Stimulated activated CD4-positive, alpha-beta T cell treated with anti-CD3 and anti-CD28 coated beads, TNF-alpha, amount 100 ng/mL, for 24 hours (primary cell): ENCODE results near the gene TDP2.
"Not testable (repeated sequence)": the region's sequence is repeated elsewhere in the genome, so short reads cannot be mapped to it uniquely, and the experiment has no call there.

ENCODE experiments used
- DNase-seq, 3 experiments: peaks; one replicate each; pipeline ENCODE4 v3.0.0-alpha.2; 2020; ENCODE audit warnings: low read depth in 3 of 3

TDP2 gene

DNA sequence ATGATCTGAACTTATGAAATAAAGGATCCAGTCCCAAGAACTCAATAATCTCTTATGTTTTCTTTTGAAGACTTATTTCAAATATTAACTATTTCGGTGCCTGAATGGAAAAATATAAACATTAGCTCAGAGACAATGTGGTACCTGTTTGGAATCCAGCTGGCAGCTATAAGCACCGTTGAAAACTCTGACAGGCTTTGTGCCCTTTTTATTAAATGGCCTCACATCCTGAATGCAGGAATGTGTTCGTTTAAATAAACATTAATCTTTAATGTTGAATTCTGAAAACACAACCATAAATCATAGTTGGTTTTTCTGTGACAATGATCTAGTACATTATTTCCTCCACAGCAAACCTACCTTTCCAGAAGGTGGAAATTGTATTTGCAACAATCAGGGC lies 16.3 kb downstream of the TDP2 start:
- DNase-seq = no peak

DNA sequence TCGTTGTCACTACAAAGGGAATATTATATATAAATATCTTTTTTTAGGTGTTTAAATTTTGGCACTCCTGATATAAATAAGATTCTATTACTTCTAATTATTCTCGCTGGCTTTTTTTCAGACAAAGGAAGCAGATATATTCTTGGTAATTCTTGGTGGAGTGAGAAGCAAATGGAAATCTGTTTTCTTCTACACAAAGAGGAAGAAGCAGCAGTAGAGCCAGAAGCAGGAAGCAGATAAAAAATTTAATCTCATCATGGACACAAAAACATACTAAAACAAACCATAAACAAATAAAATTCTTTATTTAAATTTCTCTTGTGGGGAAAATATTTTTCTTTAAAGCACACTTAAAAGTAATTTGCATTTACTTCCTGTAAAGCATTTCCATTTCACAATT lies 17.0 kb downstream of the TDP2 start:
- no peak for DNase-seq

DNA sequence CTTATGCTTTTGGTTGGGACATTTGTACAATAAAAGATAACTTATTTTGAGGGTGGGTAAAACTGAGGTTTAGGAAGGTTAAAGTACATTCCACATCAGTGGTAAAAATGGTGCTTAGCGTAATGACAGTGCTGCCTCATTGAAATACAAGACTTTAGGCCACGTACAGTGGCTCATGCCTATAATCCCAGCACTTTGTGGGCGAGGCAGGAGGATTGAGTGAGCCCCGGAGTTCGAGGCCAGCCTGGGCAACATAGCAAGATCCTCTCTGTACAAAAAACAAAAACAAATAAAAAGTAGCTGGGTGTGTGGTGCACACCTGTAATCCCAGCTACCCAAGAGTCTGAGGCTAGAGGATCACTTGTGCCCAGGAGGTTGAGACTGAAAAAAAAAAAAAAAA lies 18.4 kb downstream of the TDP2 start:
- DNase-seq = no peak

DNA sequence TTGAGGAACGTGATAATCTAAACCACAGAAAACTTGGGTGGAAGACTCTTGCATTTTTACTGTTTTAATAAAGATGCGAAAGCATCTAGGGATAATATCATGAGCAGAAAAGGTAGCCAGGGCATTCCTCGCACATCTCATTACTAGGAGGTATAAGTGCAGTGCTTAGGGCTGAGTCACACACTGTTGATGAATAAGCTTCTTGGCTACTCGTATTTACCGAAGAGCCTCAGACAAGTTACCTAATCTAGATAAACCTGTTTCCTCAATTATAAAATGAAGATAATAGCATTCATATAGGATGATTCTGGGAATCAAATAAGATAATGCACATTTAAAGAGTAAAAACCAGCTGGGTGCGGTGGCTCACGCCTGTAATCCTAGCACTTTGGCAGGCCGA lies 19.9 kb downstream of the TDP2 start:
- DNase-seq = no peak

DNA sequence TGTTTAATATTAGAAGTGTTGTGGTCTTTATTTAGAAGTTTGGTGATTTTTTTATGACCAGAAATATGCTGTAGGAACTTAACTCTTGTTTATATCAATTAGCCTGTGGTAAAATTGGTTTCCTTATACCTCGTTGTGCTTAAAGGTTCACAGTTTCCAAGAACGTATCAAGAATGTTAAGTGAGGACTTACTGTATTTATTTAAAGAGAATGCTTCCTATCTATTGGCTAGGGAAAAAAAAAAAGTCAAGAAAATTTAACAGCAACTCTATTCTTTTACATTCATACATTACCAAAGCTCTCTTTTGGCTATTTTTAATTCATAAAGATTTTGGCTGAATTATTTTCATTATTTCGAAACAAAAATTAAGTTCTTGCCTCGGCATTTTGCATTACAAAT lies 22.3 kb downstream of the TDP2 start:
- DNase-seq = no peak

DNA sequence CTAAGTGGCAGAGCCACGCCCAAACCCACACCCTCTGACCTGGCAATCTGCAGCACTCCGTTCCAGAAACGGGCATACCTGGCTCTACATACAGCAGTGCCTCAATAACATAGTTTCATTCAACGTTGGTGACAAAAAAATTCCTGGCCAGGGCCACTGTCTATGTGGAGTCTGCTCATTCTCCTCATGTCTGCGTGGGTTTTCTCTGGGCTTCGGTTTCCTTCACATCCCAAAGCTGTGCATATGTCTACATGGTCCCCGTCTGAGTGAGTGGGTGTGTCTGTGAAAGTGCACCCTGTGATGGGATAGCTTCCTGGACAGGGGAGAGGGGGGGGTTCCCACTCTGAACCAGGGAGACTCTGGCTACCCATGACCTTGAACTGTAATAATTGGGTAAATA lies 22.8 kb downstream of the TDP2 start:
- no peak for DNase-seq

DNA sequence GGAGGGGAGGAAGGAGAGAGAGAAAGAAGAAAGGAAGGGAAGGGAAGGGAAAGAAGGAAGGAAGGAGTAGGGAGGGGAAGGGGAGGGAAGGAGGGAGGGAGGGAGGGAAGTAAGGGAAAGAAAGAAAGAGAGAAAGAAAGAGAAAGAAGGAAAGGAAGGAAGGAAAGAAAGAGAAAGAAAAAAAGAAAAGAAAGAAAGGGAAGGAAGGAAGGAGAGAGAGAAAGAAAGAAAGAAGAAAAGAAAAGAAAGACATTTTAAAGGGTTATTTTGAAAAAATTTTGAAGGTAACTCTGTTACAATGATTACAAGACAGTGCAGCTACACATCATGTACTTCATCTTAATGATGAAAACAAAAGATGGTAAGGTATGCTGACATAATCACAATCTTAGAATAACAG lies 24.6 kb downstream of the TDP2 start:
- DNase-seq = no peak

DNA sequence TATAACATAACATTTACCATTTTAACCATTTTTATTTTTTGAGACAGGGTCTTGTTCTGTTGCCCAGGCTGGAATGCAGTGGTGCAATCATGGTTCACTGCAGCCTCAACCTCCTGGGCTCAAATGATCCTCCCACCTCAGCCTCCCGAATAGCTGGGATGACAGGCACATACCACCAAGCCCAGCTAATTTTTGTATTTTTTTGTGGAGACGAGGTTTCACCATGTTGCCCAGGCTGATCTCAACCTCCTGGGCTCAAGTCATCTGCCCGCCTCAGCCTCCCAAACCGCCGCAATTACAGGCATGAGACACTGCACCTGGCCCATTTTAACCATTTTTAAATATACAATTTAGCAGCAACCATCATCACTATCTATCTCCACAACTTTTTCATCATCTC lies 26.1 kb downstream of the TDP2 start:
- DNase-seq = not testable (repeated sequence)

DNA sequence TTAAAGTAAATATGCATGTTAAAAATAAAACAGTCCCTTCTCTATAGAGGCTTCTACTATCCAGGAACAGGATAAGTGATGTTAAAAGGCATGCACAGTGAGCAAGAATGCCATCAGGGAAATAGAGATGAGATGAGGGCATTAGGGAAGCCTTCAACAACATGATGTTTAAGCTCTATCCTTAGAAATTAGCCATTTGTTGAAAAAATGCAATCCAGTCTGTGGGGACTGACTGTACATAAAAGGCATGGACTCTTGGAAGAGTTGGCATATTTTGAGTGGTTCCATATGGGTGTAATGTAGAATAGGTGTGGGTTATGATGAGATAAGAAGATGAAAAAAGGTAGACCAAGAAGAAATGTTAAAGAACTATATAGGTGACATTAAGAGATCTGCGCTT lies 26.5 kb downstream of the TDP2 start:
- DNase-seq = no peak

DNA sequence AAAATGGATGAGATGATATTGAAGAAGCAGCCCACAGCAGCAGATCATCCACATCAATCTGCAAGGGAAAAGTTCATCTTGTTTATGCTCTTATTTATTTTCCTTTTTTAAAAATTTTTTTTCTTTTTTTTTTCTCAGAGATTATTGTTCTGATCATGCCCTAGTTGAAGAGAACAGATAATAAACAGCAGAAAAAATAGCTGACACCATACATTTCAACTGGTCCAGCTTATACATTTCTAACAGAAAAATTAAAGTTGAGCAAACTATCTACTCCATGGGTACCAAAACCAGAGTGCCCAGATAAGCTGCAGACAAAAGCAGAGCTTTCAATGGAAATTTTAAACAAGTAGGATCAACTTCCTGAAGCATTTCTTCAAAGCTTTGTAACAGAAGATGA lies 30.0 kb downstream of the TDP2 start:
- DNase-seq = no peak

DNA sequence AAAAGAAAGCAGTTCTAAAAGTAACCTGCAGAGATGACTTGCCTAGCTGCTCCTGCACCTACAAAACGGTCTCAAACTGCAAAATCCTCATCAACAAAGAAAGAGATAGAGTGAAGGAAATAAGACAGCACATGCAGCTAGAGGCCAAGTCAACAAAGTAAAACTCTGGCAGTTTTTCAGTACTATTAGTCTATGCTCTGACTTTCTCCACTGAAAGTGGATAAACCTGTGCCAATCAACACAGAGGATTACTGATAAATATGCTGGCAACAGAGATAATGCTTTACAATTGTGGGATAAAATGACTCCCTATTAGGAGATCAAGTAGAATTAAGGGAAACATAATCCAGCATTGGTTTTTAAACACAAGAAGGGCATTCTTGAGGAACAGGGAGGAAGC lies 34.1 kb downstream of the TDP2 start:
- DNase-seq = no peak

DNA sequence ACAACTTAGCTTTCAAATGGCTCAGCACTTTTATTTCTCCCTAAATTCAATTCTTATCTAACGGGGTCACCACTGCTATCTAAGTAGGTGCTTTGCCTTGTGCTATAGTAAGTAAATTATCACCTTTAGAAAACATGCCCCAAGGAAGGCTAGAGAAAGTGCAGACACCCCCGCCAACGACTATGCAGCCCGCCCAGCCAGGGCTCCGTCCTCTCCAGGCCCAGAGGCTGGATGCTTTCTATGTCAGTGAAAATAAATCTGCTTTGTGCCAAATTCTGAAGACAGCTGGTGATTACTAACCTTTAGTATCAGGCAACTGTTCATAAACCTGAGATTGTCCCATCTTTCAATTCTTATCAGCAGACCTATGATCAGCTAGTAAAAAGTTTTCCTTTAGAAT lies 35.0 kb downstream of the TDP2 start:
- no peak for DNase-seq

DNA sequence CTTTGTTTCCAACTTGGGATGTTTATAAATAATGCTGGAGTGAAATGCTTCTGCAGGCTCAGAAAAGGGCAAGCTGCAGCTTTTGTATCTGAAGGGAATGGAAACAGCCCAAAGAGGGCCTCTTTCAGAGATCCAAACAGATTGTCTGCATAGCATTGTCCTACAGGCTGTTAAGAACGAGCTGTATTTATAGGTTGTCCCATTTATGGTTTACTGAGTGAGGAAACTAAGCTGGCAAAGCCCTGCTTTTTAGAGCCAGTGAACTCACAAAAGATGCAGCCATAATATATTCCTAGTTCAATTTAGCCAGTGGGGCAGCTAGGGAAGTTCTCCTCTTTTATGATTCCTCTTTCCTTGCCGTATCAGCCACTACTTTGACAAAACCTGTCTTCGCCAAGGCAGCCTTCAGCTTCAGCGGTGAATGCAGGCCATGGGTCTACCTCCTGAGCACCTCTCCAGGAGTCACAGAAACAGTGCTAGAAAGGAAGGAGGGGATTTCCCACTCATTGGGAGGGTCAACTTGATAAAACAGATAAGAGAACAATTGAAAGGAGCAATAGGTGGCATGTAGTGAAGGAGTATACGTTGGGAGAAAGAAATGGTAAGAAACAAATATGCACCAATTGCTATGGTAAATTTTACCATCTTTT lies 35.7 kb downstream of the TDP2 start:
- DNase-seq = no peak

DNA sequence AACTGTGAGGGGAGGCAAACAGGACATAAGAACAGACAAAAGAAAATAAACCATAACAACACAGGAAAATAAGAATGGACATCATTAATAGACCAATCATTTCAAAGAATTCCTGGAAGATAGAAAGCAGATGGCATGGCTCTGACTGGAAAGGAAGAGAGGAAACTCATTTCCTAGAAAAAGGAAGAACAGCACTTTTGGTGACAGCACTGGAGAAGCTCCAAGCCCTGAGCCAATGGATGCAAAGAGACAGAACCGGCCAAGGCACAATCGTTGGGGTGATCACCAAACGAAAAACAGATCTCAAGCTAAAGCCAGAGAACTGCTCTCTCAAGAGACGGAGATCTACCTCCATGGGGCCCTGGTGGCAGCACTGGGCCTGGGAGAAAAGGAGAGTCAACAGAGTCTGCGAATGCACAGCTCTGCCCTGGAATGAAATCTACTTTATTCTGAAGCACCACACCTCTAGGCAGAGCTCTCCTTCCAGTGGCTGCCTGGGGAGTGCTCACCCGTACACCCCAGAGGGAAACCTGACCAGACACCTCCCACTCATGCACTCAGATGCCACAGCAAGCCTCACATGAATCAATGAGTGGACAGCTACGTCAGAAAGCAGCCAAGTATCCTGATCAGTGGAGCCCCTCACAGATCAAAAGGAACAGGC lies 44.9 kb downstream of the TDP2 start:
- no peak for DNase-seq

DNA sequence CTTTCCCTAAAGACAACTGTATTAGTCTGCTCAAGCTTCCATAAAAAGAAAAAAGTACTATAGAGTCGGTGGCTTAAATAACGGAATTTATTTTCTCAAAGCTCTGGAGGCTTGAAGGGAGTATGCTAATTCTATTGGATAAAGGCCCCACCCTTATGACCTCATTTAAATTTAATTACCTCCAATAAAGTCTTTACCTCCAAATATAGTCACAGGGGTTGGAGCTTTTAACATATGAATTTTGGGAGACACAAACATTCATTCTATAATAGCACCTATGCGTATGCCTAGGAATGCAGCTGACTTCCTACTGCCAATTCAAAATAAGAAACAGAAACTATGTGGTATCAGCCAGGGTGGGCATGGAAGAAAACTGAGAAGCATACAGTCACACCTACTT lies 46.1 kb downstream of the TDP2 start:
- no peak for DNase-seq

DNA sequence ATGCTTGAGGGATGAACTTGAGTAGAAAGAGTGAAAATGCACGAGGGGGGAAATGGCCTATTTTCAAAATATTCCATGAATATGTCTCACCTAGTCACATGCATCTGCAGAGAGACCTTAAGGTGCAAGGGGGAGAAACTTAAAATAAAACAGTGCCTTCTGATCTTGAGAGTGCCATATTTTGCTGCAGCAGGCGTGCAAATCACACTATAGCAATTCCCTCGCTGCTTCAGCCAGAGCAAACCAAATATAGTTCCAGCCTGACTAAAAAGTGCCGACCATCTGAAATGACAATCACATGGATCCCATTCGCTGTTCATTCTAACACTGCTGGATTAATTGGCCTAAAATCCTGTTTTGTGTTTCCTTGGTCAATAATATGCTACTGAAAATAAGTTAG lies 47.0 kb downstream of the TDP2 start:
- no peak for DNase-seq

DNA sequence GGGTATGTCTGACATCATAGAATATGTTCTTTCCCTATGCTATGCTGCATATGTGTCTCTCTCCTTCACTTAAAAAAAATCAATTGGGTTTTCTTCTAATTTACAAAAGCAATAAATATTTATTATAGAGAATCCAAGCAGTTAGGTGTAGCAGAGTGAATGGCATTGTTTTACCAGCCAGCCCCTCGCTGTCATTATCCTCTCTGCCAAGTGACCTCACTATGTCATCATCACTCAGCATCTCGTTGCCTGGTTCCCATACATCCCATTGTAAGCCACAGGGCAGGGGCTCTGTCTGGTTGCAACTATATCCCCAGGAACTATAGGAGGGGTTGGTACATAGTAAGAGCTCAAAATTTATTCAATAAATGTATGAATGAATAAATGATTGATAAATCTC lies 52.1 kb downstream of the TDP2 start:
- no peak for DNase-seq

DNA sequence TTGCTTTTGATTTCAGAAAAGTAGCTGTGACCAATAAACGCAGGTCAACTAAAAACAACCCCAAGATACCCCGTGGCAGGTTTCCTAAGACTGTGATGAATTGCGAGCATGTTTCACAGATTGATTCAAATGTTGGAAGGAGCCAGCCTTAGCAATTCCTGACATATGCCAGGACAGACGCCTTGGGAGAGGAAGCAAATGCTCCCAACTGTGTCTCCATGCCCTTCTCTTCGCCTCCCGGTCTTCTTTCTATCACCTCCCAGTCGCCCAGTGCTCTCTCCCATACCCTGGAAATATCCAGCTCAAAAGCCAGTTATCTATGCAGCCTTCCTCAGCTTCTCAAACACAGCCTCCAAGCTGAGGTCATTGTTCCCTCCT lies 52.7 kb downstream of the TDP2 start:
- DNase-seq = no peak

DNA sequence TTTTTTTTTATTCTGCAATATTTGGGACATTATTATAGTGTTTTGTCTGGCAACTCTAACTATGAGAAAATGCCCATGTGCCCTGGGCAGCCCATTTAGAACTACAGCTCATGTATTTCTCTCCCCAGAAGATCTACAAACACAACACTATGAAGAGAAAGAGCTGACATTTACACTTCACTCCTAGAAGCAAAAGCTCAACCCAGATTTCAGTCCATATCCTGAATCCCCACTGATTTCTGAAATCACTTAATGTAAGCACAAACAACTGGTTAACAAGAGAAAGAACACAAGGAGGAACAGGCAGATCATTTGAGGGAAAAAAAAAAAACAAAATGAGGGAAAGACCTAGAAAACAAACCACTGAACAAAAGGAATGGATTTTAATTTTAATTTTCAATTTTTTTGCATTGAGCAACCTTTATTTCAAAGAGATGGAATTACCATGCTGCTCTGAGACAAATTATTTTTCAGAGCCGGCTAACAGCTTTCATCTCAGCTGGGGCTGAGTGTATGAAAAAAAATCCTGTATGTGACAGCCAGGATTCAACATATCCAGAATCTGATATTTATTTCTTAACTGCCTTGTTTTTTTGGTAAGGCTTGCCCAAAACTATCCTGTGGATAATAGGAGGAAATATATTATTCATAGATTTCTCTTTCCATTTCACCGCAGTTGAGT lies 53.2 kb downstream of the TDP2 start:
- no peak for DNase-seq

DNA sequence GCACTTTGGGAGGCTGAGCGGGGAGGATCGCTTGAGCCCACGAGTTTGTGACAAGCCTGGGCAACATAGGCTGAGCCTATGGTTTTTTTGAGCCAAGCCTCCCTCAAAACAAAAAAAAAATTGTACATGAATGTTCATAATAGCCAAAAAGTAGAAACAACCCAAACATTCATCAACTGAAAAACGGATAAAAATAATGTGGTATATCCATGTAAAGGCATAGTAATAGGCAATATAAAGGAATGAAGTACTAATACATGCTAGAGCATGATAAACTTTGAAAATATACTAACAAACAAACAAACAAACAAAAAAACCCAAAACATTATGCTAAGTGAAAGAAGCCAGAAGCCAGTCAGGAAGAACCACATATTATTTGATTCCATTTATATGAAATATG lies 56.0 kb downstream of the TDP2 start:
- no peak for DNase-seq

DNA sequence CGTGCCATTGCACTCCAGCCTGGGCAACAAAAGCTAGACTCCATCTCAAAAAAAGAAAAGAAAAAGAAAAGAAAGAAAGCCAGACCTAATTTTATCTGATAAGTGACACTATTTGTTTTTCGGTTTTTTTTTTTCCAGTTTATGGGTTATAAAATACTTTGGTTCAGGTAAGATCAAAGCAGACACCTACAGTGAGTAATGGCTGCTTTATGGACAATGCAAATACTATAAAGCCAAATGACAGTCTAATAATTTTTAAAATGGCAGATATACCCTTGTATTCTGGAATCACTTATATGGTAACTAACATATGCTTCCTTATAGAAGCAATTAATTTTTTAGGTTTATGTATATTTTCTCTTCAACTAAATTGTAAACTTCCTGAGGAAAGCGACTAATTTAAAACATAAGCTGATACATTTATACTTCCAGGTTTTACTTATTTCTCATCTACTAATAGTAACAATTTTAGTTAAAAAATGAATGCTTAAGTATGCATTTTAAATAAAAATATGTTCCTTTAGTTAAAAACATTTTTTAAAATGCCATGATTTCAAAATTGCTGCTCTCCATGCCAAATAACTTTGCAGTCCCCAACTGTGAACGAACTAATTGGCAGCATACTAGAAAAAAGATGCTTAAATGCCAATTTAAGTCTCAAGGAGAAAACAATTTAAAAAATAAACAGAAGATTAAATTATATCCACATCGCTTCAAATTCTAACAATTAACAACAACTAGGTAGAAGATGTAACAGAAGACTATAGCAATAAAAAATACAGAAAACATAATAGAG lies 59.2 kb downstream of the TDP2 start:
- DNase-seq = no peak

DNA sequence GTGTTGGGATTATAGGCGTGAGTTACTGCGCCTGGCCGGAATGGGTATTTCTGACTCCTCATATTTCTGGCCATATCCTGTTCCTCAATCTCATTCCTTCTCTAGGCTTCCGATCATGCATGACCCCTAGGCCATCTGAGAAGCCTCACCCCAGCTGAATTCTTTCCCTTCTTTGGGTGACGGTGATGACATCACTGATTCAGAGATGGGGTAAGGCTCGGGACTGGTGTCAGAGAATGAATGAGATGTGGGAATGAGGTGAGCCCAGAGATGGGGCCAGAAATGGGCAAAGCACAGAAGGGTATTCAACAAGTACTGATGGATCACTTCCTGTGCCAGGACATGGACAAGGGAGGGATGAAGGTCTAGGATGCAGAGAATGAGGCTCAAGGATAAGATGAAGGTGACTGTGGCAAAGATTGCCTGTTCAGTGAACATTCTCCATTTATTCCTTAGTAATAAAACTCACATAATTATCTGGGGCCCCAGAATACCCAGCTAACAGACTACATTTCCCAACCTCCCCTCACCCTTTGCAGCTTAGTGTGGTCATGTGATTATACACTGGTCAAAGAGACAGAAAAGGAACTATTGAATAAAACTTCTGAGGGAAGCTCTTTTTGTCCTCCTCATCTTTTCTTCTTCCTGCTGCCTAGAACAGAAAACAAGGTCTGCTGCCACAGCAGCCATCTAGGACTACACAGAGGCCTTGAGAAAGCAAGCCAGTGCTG lies 60.3 kb downstream of the TDP2 start:
- DNase-seq = no peak
